GM19351 (cell line): ENCODE data around the gene GLIS1.

ENCODE experiments used
- ATAC-seq: cut with Tn5 transposase; IDR thresholded peaks from one replicate; pipeline ENCODE4 v1.9.1; 2021; ENCODE audit warnings: mild to moderate bottlenecking, moderate library complexity; ENCODE audit not compliant: unreplicated experiment

The GLIS1 gene

GRCh38 chr1:53736290-53736689 is 2.7 kb downstream of the GLIS1 start:
- no peak for ATAC-seq

- no peak for ATAC-seq
Measured at GRCh38 chr1:53735681-53736080, 3.3 kb downstream of the GLIS1 start.

- no peak for ATAC-seq
Measured at GRCh38 chr1:53735261-53735660, 3.7 kb downstream of the GLIS1 start.

DNA sequence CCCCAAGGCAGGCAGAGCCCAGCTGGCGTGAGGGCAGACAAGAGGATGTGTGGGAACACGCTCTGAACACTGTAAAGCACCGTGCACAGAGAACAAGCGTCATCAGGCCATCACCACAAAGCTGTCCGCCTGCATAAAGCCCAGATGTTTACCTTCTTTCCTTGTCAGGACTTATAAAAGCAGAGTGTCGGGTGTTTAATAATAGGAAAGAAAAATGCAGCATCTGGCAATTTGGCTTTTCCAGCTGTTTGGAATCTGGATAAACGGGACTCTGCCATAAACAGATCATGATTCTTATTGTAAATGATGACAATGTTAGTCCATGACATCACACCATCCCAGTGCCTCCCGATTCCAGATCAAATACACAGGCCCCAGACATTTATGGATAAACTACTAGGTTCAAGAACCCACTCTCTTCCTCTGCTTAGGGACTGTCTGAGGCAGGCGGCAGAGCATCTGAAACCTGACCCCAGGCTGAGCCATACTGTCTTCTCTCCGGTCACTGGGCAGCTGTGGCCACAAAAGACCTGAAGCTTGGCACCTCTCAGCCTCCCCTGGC is 4.2 kb downstream of the GLIS1 start:
- ATAC-seq, result no peak

- no peak for ATAC-seq
Measured at GRCh38 chr1:53733975-53734649, 4.9 kb downstream of the GLIS1 start.

DNA sequence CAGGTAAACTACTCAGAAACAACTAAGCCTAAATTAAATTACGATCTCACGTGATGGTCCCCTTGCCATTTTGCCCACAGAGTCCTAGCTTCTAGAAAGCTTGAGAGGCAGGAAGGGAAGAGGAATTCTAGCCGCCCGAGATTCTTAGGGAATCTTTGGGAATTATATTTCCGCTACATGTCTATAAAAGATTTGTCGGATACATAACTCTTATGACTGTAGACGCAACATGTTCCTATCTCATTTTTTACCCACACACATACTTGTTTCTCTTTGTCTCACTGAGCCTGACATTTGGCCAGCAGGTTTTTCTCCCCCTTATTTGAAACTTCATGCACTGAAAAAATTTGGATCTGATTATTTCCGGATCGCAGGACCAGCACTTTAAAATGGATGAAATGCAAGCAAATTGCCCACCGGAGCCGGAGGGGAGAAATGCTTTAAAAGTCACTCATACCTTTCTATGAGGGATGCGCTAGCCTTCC is 5.5 kb downstream of the GLIS1 start:
- ATAC-seq, result no peak

- no peak for ATAC-seq
Measured at GRCh38 chr1:53732912-53733317, 6.0 kb downstream of the GLIS1 start.

DNA sequence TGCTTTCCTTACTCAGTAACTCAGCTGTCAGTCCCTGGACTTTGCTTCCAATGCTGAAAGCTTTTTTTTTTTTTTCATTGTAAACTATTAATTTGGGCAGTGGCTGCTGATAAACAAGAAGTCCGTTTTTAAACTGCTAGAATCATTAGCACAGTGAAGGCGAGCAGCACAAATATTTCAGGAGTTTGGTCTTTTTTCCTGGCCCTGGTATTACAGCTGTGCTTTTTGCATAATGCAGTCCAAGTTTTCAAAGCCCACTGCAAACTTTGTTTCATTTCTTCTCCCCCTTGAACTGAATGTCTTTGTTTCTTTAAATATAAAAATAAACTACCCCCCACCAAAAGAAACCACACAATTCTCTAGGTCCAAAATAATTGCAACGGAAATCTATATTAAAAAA is 6.6 kb downstream of the GLIS1 start:
- ATAC-seq, result no peak

DNA sequence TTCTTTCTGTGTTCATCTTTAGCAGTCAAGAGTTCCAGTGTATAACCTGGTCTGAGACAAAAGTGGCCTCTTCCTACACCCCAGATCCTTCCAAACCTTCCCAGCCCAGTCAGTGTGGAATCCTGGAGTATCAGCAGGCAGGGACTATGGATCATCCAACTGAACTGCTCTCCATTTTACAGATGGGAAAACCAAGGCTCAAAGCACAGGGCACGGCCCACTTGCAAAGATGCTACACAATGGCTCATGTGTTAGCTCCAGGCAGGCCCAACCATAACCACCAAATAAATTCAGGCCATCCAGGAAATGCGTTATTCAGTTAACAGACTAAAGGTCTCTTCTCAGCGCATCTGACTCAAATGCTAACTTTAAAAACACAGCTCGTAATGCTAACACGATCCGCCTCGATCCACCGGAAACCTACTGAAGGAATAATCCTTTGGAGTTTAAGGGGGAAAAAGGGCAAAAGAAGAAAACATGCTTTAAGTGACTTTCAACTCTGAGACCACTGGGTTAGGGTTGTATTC is 7.1 kb downstream of the GLIS1 start:
- no peak for ATAC-seq

DNA sequence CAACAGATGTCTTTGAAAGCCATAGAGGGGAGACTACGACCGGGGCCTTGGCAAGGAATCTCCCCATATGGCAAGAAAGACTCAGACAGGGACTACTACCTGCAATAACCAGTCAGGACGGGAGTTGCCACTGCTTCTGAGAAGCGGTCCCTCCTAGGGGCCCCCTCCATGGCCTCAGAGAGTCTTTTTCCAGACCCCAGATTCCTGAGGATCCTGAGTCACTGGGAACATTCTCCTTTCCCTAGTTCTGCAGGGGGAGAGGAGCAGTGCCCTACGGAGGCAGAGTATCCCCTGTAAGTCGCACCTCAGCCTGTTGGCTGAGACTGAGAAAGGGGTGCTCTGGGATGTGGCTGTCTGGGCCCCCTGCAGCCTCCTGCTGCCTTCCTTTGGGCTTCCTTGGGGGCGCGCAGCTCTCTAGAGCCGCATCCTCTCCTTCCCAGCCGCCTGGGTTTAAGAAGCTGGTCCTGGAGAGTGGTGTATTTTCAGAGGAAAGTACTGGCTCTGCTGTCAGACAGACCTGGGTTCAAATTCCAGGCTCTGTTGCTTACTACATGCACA is 7.8 kb downstream of the GLIS1 start:
- no peak for ATAC-seq

- ATAC-seq, result no peak
Measured at GRCh38 chr1:53730224-53730865, 8.6 kb downstream of the GLIS1 start.

GRCh38 chr1:53729456-53730223 is 9.3 kb downstream of the GLIS1 start:
- no peak for ATAC-seq

- no peak for ATAC-seq
Measured at GRCh38 chr1:53728702-53729455, 10.1 kb downstream of the GLIS1 start.

DNA sequence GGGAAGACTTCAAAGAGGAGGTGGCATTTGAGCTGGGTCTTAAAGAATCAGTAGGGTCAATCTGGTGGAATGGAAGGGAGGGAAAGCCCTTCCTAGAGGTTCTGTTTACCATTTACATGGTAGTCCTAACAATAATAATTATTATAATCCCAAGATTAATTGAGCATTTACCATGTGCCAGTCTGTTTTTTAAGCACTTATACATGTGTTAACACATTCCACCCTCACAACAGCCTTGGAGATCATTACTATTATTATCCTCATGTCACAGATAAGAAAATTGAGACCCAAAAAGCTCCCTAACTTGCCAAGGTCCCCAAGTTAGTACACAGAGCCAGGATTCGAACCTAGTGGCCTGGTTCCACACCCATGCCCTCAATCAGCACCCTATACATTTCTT is 10.8 kb downstream of the GLIS1 start:
- ATAC-seq, result no peak

- ATAC-seq, result no peak
Measured at GRCh38 chr1:53727461-53728092, 11.4 kb downstream of the GLIS1 start.

DNA sequence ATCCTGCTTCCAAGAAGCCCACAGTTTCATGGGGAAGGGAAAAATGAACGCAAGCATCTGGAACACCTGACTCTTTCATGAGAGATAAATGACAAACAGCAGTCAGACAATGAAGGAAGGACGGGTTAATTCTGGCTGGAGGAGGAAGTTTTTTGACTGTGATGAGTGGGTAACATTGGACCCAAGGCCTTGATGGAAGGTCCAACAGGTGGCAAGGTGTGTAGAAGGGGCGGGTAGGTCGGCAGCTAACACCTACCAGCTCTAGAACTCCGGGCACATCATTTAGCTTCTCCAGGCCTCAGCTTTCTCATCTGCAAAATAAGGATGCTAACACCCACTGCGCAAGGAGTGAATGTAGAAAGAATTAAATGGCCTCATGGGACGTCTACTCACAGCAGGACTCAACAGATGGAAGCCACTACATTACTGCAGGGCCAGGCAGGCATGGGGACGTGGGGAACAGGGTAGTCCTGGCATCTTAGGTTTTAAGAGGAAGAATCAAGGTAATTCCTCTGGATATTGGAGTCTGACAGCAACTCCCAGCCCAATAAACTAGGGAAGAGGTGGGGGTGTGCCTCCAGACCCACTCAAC is 12.9 kb downstream of the GLIS1 start:
- no peak for ATAC-seq

GRCh38 chr1:53725238-53725689 is 13.7 kb downstream of the GLIS1 start:
- no peak for ATAC-seq

DNA sequence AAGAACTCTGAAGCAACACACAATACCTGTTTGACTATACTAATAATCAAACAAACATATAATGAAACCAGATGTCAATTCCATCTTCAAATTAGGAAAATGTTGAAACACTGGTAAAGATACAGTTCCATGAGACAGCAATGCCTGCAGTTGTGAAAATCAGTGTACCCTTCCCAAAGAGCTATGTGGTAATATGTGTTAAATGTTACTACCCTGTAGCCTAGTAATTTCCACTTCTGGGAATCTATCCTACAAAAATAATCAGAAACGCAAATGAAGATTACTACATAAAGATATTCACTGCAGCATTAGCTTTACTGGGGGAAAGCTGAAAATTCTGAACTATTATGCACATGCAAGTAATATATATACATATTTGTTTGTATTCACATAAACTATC is 16.9 kb downstream of the GLIS1 start:
- no peak for ATAC-seq

DNA sequence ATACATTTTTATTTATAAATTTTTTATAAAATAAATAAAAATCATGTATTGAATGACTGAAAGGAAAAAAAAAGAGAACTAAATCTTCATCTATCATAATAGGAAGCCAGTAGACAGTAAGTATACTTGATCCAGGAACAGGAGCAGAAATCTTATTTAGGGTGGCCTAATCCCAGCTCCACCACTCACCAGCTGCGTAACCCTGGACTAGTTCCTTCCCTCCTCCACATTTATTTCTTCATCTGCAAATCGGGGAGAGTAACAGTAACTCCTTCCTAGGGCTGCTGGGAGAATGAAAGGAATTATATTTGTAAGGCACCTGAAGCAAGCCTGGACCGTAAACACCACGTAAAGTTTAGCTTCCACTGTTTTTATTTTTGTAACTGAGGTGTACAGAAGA is 17.9 kb downstream of the GLIS1 start:
- no peak for ATAC-seq
